ENCODE results near the gene PRKN. TPM values are rescaled to one million over a fixed set of nuclear protein-coding genes. Genes with fewer than 3 reads are reported as not detected.

The PRKN gene
- total RNA-seq, 1 experiment from 2014 or later, result 0.34 TPM

DNA sequence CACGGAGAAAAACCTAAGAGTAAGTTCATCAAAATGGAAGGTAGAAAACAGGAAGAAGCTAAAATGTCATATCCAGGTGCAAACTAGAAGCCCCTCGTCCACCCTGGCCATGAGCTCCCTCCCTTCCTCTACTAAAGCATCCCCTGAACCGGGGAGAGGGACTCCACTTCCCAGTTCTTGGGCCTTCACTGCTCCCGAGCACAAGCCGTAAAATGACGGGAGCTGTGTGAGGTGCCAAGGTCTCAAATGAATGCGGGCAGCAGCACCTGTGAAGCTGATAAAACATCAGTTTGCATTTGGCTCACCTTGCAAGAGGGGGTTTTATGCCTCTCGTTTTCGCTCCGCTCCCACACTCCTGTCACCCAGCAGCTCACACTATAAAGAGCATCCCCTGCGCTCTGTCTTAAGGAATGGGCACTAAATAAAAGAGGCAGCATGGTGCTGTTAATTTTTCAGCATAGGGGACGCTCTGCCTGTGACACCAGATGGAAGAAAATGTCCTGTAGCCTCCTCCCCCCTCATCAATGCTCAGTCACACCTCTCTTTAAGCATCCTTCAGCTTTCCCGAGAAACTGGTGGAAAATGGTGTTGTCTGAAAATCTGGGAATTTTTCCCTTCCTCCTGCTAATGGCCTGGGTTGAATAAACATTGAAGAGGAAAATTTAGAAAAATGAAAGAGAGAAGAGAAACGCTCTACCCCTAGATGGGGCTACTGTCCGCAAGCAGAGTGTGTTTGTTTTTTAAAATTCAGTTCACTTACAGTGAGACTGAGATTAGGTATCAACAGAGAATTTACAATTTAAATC, 890.7 kb downstream of the PRKN start:
- Histone ChIP-seq H3K9me3 (no peaks in the 10 kb centered on the region), H3K27me3 (replicated peaks; ENCODE audit: control insufficient read depth, insufficient read depth, low read length) (no peaks in the 10 kb centered on the region; the same call in 1 of the 2 replicates), H3K36me3 (ENCODE audit: control insufficient read depth, insufficient read depth, low read length) (no peaks in the 10 kb centered on the region), H3K4me3 (ENCODE audit: low read depth, low read length) (no peak overlapping the region), H3K4me1 (no peaks in the 10 kb centered on the region)
- TF ChIP-seq, protein P1, sequence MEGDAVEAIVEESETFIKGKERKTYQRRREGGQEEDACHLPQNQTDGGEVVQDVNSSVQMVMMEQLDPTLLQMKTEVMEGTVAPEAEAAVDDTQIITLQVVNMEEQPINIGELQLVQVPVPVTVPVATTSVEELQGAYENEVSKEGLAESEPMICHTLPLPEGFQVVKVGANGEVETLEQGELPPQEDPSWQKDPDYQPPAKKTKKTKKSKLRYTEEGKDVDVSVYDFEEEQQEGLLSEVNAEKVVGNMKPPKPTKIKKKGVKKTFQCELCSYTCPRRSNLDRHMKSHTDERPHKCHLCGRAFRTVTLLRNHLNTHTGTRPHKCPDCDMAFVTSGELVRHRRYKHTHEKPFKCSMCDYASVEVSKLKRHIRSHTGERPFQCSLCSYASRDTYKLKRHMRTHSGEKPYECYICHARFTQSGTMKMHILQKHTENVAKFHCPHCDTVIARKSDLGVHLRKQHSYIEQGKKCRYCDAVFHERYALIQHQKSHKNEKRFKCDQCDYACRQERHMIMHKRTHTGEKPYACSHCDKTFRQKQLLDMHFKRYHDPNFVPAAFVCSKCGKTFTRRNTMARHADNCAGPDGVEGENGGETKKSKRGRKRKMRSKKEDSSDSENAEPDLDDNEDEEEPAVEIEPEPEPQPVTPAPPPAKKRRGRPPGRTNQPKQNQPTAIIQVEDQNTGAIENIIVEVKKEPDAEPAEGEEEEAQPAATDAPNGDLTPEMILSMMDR (IDR thresholded peaks at IDR 0.05; ENCODE audit: insufficient read depth in 1 of 2, low read depth in 1 of 2, low read length in 1 of 2, severe bottlenecking in 1 of 2, unreplicated experiment in 1 of 2), result peak in 1 of 2 experiments; percentile 30
- H3K9me3 Mint-ChIP-seq (ENCODE audit: unreplicated experiment), result no peaks in the 10 kb centered on the region
- no TSS peak for BruUV-seq (replicated peaks)
- ChIA-PET POLR2A (no interaction called here), CTCF (no interaction called here)
- H3K27ac Mint-ChIP-seq (ENCODE audit: unreplicated experiment), result no peak overlapping the region
- no peak for DNase-seq
- H3K36me3 Mint-ChIP-seq (ENCODE audit: insufficient read depth, unreplicated experiment), result no peaks in the 10 kb centered on the region
- intact Hi-C loops (cut with micrococcal nuclease; ENCODE audit: unreplicated experiment), result no loop called here
- H3K27me3 Mint-ChIP-seq (ENCODE audit: insufficient read depth, unreplicated experiment), result peaks cover 14% of the 10 kb centered on the region
- H3K4me1 Mint-ChIP-seq (ENCODE audit: low read depth, unreplicated experiment), result no peaks in the 10 kb centered on the region
- no peak overlapping the region for H3K4me3 Mint-ChIP-seq (ENCODE audit: unreplicated experiment)

GRCh38 chr6:161835500-161836215, 891.9 kb downstream of the PRKN start:
- intact Hi-C loops (cut with micrococcal nuclease; ENCODE audit: unreplicated experiment), result no loop called here
- POLR2A ChIA-PET, result no interaction called here
- H3K4me1 Mint-ChIP-seq (ENCODE audit: low read depth, unreplicated experiment), result no peaks in the 10 kb centered on the region

DNA sequence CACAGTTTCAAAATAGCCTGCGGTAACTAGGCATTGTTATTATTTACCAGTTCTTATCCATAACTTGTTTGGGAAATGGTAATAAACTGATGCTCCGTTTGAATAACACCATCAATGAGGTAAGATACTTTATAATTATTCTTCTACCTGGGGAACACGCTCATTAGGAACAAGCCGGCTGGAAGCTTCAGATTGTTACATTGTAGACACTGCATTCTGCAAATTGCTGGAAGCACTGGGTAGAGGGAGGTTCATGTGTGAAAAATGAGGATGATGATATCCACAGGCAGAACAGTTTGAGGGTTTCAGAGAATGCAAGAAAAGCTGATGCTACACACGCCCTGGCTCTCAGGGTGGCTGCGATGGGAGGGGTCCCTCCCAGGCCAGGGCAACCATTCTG, 893.1 kb downstream of the PRKN start:
- Mint-ChIP-seq H3K9me3 (ENCODE audit: unreplicated experiment) (no peaks in the 10 kb centered on the region), H3K36me3 (ENCODE audit: insufficient read depth, unreplicated experiment) (no peaks in the 10 kb centered on the region), H3K4me1 (ENCODE audit: low read depth, unreplicated experiment) (no peaks in the 10 kb centered on the region), H3K4me3 (ENCODE audit: unreplicated experiment) (no peak overlapping the region), H3K27me3 (ENCODE audit: insufficient read depth, unreplicated experiment) (peaks cover 10% of the 10 kb centered on the region), H3K27ac (ENCODE audit: unreplicated experiment) (no peak overlapping the region)
- DNase-seq, result no peak
- Histone ChIP-seq H3K27me3 (replicated peaks; ENCODE audit: control insufficient read depth, insufficient read depth, low read length) (no peaks in the 10 kb centered on the region; the same call in 1 of the 2 replicates), H3K9me3 (no peaks in the 10 kb centered on the region), H3K4me1 (no peaks in the 10 kb centered on the region), H3K36me3 (ENCODE audit: control insufficient read depth, insufficient read depth, low read length) (no peaks in the 10 kb centered on the region), H3K4me3 (ENCODE audit: low read depth, low read length) (no peak overlapping the region)
- no TSS peak for BruUV-seq (replicated peaks)
- POLR2A ChIA-PET, result no interaction called here
- intact Hi-C loops (cut with micrococcal nuclease; ENCODE audit: unreplicated experiment), result no loop called here
- CTCF ChIA-PET, result no interaction called here
- TF ChIP-seq, protein P1 (IDR thresholded peaks at IDR 0.05; ENCODE audit: insufficient read depth in 1 of 2, low read depth in 1 of 2, low read length in 1 of 2, severe bottlenecking in 1 of 2, unreplicated experiment in 1 of 2), result no peak

More at GRCh38 chr6:161835500-161836215, 891.9 kb downstream of the PRKN start:
- H3K36me3 ChIP-seq (ENCODE audit: control insufficient read depth, insufficient read depth, low read length), result no peaks in the 10 kb centered on the region
- no peaks in the 10 kb centered on the region for H3K9me3 Mint-ChIP-seq (ENCODE audit: unreplicated experiment)
- TF ChIP-seq, protein P1 (IDR thresholded peaks at IDR 0.05; ENCODE audit: insufficient read depth in 1 of 2, low read depth in 1 of 2, low read length in 1 of 2, severe bottlenecking in 1 of 2, unreplicated experiment in 1 of 2), result no peak
- no peak overlapping the region for H3K4me3 Mint-ChIP-seq (ENCODE audit: unreplicated experiment)
- H3K4me3 ChIP-seq (ENCODE audit: low read depth, low read length), result no peak overlapping the region
- no peak for DNase-seq
- no peaks in the 10 kb centered on the region for H3K9me3 ChIP-seq
- no peaks in the 10 kb centered on the region for H3K36me3 Mint-ChIP-seq (ENCODE audit: insufficient read depth, unreplicated experiment)
- CTCF ChIA-PET, result no interaction called here
- H3K27me3 ChIP-seq (replicated peaks; ENCODE audit: control insufficient read depth, insufficient read depth, low read length), result no peaks in the 10 kb centered on the region; the same call in 1 of the 2 replicates
- H3K4me1 ChIP-seq, result no peaks in the 10 kb centered on the region
- BruUV-seq (replicated peaks), result no TSS peak
- no peak overlapping the region for H3K27ac Mint-ChIP-seq (ENCODE audit: unreplicated experiment)
- peaks cover 10% of the 10 kb centered on the region for H3K27me3 Mint-ChIP-seq (ENCODE audit: insufficient read depth, unreplicated experiment)
